ENCODE data around the gene POLG. TPM values are rescaled to one million over a fixed set of nuclear protein-coding genes. Genes with fewer than 3 reads are reported as not detected.

Gene POLG
- polyA plus RNA-seq (2011; rRNA removed) (13.9 and 17.6 TPM in 2 replicates), polyA minus RNA-seq (2011; rRNA and poly(A)+ RNA removed) (21.4 and 22.4 TPM in 2 replicates)

GRCh38 chr15:89334510-89335297 is at the start of gene POLG:
Gene POLG (minus strand): TSS chr15:89334824. CDS start chr15:89333754, 1,070 bp downstream.
- POLR2A ChIA-PET, result no interaction called here
- TF ChIP-seq CTCF (IDR thresholded peaks at IDR 0.05; ENCODE audit: insufficient read depth, low read depth, low read length), result no peak
- DNase-seq (ENCODE audit: low read depth), result peak; percentile 92
- CTCF ChIA-PET, result interaction anchor here (0.7 to 6.4 kb wide), 6 partner anchors 12 to 127 kb away, joined by 3 to 69 read pairs (median 4); no protein-coding TSS in a partner anchor
- H3K36me3 ChIP-seq (ENCODE audit: control insufficient read depth, insufficient read depth, low read length), result peaks cover 17% of the 10 kb centered on the region
- peaks cover 7% of the 10 kb centered on the region for H3K27me3 ChIP-seq (ENCODE audit: control insufficient read depth, insufficient read depth, low read length)
- peak within 1 kb of the TSS; percentile 92 for H3K4me3 ChIP-seq (ENCODE audit: low read depth, low read length)

GRCh38 chr15:89384176-89384604 is 49.6 kb upstream of the POLG start:
- no peak for TF ChIP-seq CTCF (IDR thresholded peaks at IDR 0.05; ENCODE audit: insufficient read depth, low read depth, low read length)
- CTCF ChIA-PET, result interaction anchor here (1.3 kb wide), 1 partner anchor 25 kb away, joined by 3 read pairs; no protein-coding TSS in a partner anchor
- DNase-seq (ENCODE audit: low read depth), result no peak
- Histone ChIP-seq H3K4me3 (ENCODE audit: low read depth, low read length) (no peak overlapping the region), H3K36me3 (ENCODE audit: control insufficient read depth, insufficient read depth, low read length) (no peaks in the 10 kb centered on the region), H3K27me3 (ENCODE audit: control insufficient read depth, insufficient read depth, low read length) (peaks cover 32% of the 10 kb centered on the region)
- POLR2A ChIA-PET, result no interaction called here

GRCh38 chr15:89383365-89384175 is 48.9 kb upstream of the POLG start:
- CTCF ChIA-PET, result interaction anchor here (1.8 kb wide), 1 partner anchor 25 kb away, joined by 10 read pairs; no protein-coding TSS in a partner anchor
- POLR2A ChIA-PET, result no interaction called here
- peaks cover 32% of the 10 kb centered on the region for H3K27me3 ChIP-seq (ENCODE audit: control insufficient read depth, insufficient read depth, low read length)

GRCh38 chr15:89381888-89382686 is 47.5 kb upstream of the POLG start:
- CTCF ChIA-PET, result interaction anchor here (1.8 kb wide), 1 partner anchor 24 kb away, joined by 10 read pairs; no protein-coding TSS in a partner anchor

More at GRCh38 chr15:89383365-89384175, 48.9 kb upstream of the POLG start:
- Histone ChIP-seq H3K4me3 (ENCODE audit: low read depth, low read length) (no peak overlapping the region), H3K36me3 (ENCODE audit: control insufficient read depth, insufficient read depth, low read length) (no peaks in the 10 kb centered on the region)
- DNase-seq (ENCODE audit: low read depth), result no peak
- TF ChIP-seq CTCF (IDR thresholded peaks at IDR 0.05; ENCODE audit: insufficient read depth, low read depth, low read length), result no peak

More at GRCh38 chr15:89381888-89382686, 47.5 kb upstream of the POLG start:
- H3K36me3 ChIP-seq (ENCODE audit: control insufficient read depth, insufficient read depth, low read length), result no peaks in the 10 kb centered on the region
- TF ChIP-seq CTCF (IDR thresholded peaks at IDR 0.05; ENCODE audit: insufficient read depth, low read depth, low read length), result no peak
- H3K4me3 ChIP-seq (ENCODE audit: low read depth, low read length), result no peak overlapping the region
- DNase-seq (ENCODE audit: low read depth), result no peak
- POLR2A ChIA-PET, result no interaction called here
- peaks cover 42% of the 10 kb centered on the region for H3K27me3 ChIP-seq (ENCODE audit: control insufficient read depth, insufficient read depth, low read length)
